Peyer's patch (tissue), 4 donors: Measurements from ENCODE around the gene DHCR24. TPM values are rescaled to one million over a fixed set of nuclear protein-coding genes. Genes with fewer than 3 reads are reported as not detected.
A peak's percentile ranks its signal among the peaks of the same experiment; 100 is the strongest.

Experiments
- DNase-seq, 3 donors: peaks; one replicate each; pipeline ENCODE4 v3.0.0-alpha.2; 2017 to 2019
- H3K27ac ChIP-seq, 4 donors: fragments of 200-600 bp; sonication (generic); one replicate each; pipeline ENCODE4 v1.5.1; 2016 to 2019
- H3K27me3 ChIP-seq, 2 donors: fragments of 200-600 bp; sonication (generic); one replicate each; pipeline ENCODE4 v1.5.1; 2019
- H3K36me3 ChIP-seq, 3 donors: fragments of 200-600 bp; sonication (generic); one replicate each; pipeline ENCODE4 v1.5.1; 2016 to 2019
- H3K4me1 ChIP-seq, 4 donors: fragments of 200-600 bp; sonication (generic); one replicate each; pipeline ENCODE4 v1.5.1; 2016 to 2019
- H3K4me3 ChIP-seq, 4 donors: fragments of 200-600 bp; sonication (generic); 1 replicate in 3 of 4; 2 replicates in 1 of 4; pipeline ENCODE4 v1.5.1; 2016 to 2019; ENCODE audit warnings: mild to moderate bottlenecking in 1 of 4
- H3K9me3 ChIP-seq, 4 donors: fragments of 200-600 bp; sonication (generic); one replicate each; pipeline ENCODE4 v1.5.1; 2016 to 2019; ENCODE audit warnings: mild to moderate bottlenecking in 1 of 4
- CTCF ChIP-seq, 6 experiments: fragments of 450-650 bp in 4 of 6; fragments of 200-600 bp in 2 of 6; sonication (generic) in 1 of 6; IDR thresholded peaks; one replicate each; pipeline ENCODE4 v1.5.1; 2017 to 2019; ENCODE audit warnings: antibody characterized with exemption in 6 of 6, mild to moderate bottlenecking in 3 of 6, moderate library complexity in 1 of 6
- POLR2A ChIP-seq, 2 donors: fragments of 450-650 bp; IDR thresholded peaks; one replicate each; pipeline ENCODE4 v1.5.1; 2017; ENCODE audit warnings: antibody characterized with exemption in 2 of 2, mild to moderate bottlenecking in 2 of 2, moderate library complexity in 2 of 2
- total RNA-seq, 4 donors: library from RNA; depleted of rRNA; stranded (reverse); fragments of >200 nt; gene quantifications; one replicate each; pipeline ENCODE4 v1.1.0, GENCODE V29; 2016

Gene DHCR24
- total RNA-seq, 4 donors from 2014 or later: 15.7 to 119 (median 110) TPM

- Histone ChIP-seq H3K4me3 (no peak overlapping the region), H3K36me3 (no peaks in the 10 kb centered on the region), H3K4me1 (peaks cover 0 to 21% (median 2%) of the 10 kb centered on the region in 4 donors), H3K27ac (no peak overlapping the region), H3K27me3 (no peaks in the 10 kb centered on the region), H3K9me3 (no peaks in the 10 kb centered on the region)
- DNase-seq: no peak
- TF ChIP-seq CTCF (IDR thresholded peaks at IDR 0.05): no peak
- TF ChIP-seq POLR2A (IDR thresholded peaks at IDR 0.05): no peak
Measured at GRCh38 chr1:54889132-54889725, 2.2 kb upstream of the DHCR24 start.

DNA sequence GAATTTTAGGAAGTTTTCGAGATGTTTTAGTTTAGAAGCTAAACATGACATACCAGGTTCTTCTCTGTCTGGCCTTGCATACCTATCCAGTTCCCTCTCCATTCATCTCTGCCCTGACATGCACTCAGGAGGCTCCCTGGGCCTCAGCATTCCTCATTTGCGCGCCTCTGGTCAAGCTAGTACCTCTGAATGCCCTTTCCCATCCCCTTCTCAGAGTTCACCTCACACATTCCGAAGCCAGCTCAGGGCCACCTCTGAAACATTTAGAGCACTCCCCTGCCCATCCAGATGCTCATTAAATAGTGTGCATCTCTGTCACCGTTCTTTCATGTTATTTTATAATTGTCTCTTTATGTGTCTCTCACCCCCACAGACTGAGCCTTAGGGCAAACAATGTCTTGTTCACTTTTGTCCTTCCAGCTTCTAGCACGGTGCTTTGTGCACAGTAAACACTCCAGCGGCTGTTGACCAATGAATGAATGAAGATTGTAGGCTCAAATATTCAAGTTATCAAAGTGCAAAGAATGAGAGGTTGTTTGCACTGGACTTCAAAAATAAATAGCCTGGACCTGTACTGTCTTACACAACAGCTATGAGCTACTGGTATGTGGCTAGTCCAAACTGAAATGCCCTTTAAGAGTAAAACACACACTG, 1.2 kb upstream of the DHCR24 start:
- TF ChIP-seq POLR2A (IDR thresholded peaks at IDR 0.05) (no peak), CTCF (IDR thresholded peaks at IDR 0.05) (no peak)
- peaks cover 0 to 21% (median 2%) of the 10 kb centered on the region in 4 donors for H3K4me1 ChIP-seq
- DNase-seq: no peak
- H3K9me3 ChIP-seq: no peaks in the 10 kb centered on the region
- H3K27me3 ChIP-seq: no peaks in the 10 kb centered on the region
- peak overlapping the region in 2 of 4 donors; percentile 76 to 96 for H3K4me3 ChIP-seq
- H3K27ac ChIP-seq: peak overlapping the region in 1 of 4 donors; percentile 87
- H3K36me3 ChIP-seq: no peaks in the 10 kb centered on the region

- peak overlapping the region; percentile 68 to 96 (median 83) for H3K4me3 ChIP-seq
- TF ChIP-seq POLR2A (IDR thresholded peaks at IDR 0.05) (no peak), CTCF (IDR thresholded peaks at IDR 0.05) (no peak)
- peaks cover 0 to under 1% (median 0%) of the 10 kb centered on the region in 3 donors for H3K36me3 ChIP-seq
- H3K4me1 ChIP-seq: peaks cover 0 to 21% (median 2%) of the 10 kb centered on the region in 4 donors
- no peaks in the 10 kb centered on the region for H3K9me3 ChIP-seq
- H3K27ac ChIP-seq: peak overlapping the region; percentile 14 to 87 (median 74)
- no peak for DNase-seq
- no peaks in the 10 kb centered on the region for H3K27me3 ChIP-seq
Measured at GRCh38 chr1:54887665-54888071, 673 bp upstream of the DHCR24 start.

- H3K36me3 ChIP-seq: peaks cover 0 to 6% (median 0%) of the 10 kb centered on the region in 3 donors
- H3K27me3 ChIP-seq: no peaks in the 10 kb centered on the region
- no peak for TF ChIP-seq CTCF (IDR thresholded peaks at IDR 0.05)
- no peak for TF ChIP-seq POLR2A (IDR thresholded peaks at IDR 0.05)
- DNase-seq: peak in 2 of 3 donors; percentile 57 to 63
- peak overlapping the region; percentile 68 to 96 (median 83) for H3K4me3 ChIP-seq
- peaks cover 0 to 21% (median 2%) of the 10 kb centered on the region in 4 donors for H3K4me1 ChIP-seq
- H3K27ac ChIP-seq: peak overlapping the region; percentile 50 to 87 (median 74)
- H3K9me3 ChIP-seq: no peaks in the 10 kb centered on the region
Measured at GRCh38 chr1:54885807-54886723, 930 bp downstream of the DHCR24 start.

GRCh38 chr1:54885237-54885679, 1.7 kb downstream of the DHCR24 start:
- no peak overlapping the region for H3K27ac ChIP-seq
- H3K27me3 ChIP-seq: no peaks in the 10 kb centered on the region
- H3K4me1 ChIP-seq: peaks cover 0 to 21% (median 2%) of the 10 kb centered on the region in 4 donors
- peaks cover 0 to 6% (median 0%) of the 10 kb centered on the region in 3 donors for H3K36me3 ChIP-seq
- DNase-seq: no peak
- TF ChIP-seq POLR2A (IDR thresholded peaks at IDR 0.05) (no peak), CTCF (IDR thresholded peaks at IDR 0.05) (no peak)
- H3K4me3 ChIP-seq: peak overlapping the region in 1 of 4 donors; percentile 90
- H3K9me3 ChIP-seq: no peaks in the 10 kb centered on the region
